ENCODE measurements around the gene ZBED5. TPM values are rescaled to one million over a fixed set of nuclear protein-coding genes. Genes with fewer than 3 reads are reported as not detected.
"Not testable (repeated sequence)": the region's sequence is repeated elsewhere in the genome, so short reads cannot be mapped to it uniquely, and the experiment has no call there.

The ZBED5 gene
- total RNA-seq, 1 donor from 2014 or later = 7.8 TPM

DNA sequence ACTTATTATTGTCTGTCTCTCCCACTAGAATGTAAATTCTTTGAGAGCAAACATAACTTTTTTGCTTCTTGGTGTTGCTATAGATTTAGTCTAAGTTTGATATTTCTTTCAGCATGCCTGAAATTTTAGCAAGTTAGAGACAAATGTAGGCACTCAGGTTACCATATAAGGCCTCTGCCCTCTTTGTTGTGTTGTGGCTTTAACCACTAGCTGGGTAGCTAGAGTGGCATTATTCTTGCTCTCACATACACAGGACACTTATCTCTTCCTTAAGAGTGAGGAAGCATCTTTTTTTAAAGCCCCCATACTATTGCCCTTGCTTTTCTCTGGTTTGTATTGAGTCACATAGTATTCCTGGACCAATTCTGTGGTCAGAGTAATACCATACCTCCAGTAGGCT, 11.2 kb downstream of the ZBED5 start:
- intact Hi-C loops (cut with DNase I) = no loop called here
- TF ChIP-seq, protein P1, sequence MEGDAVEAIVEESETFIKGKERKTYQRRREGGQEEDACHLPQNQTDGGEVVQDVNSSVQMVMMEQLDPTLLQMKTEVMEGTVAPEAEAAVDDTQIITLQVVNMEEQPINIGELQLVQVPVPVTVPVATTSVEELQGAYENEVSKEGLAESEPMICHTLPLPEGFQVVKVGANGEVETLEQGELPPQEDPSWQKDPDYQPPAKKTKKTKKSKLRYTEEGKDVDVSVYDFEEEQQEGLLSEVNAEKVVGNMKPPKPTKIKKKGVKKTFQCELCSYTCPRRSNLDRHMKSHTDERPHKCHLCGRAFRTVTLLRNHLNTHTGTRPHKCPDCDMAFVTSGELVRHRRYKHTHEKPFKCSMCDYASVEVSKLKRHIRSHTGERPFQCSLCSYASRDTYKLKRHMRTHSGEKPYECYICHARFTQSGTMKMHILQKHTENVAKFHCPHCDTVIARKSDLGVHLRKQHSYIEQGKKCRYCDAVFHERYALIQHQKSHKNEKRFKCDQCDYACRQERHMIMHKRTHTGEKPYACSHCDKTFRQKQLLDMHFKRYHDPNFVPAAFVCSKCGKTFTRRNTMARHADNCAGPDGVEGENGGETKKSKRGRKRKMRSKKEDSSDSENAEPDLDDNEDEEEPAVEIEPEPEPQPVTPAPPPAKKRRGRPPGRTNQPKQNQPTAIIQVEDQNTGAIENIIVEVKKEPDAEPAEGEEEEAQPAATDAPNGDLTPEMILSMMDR (IDR thresholded peaks at IDR 0.05) = no peak

DNA sequence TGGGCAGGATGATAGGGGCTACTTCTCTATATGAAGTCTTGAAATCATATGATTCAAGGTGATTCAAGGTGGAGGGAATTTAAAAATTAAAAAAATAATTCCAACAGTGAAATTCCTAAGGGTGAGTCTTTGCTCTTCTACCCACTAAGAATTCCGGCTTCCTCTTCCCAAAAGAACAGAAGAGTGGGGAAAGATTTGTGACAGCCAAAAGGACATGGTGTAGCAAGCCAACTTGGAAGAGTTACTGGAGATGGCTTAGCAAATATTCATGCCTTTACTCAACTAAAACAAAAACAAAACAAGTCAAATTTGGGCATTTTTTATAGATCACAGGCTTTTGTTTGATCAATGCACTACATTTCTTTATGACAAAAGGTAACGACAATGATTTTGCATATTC, 12.3 kb downstream of the ZBED5 start:
- DNase-seq (ENCODE audit: low spot score in 2 of 2) = no peak
- Histone ChIP-seq H3K4me1 (peaks cover 0 to 4% of the 10 kb centered on the region in 2 donors), H3K9me3 (no peaks in the 10 kb centered on the region), H3K36me3 (no peaks in the 10 kb centered on the region), H3K4me3 (no peak overlapping the region), H3K27me3 (no peaks in the 10 kb centered on the region), H3K27ac (no peak overlapping the region)
- TF ChIP-seq, protein P1 (IDR thresholded peaks at IDR 0.05) = no peak
- intact Hi-C loops (cut with DNase I) = no loop called here

More for the DNA sequence above, 11.2 kb downstream of the ZBED5 start:
- H3K4me3 ChIP-seq = no peak overlapping the region
- H3K9me3 ChIP-seq = no peaks in the 10 kb centered on the region
- H3K27ac ChIP-seq = no peak overlapping the region
- H3K36me3 ChIP-seq = peaks cover 0 to 3% of the 10 kb centered on the region in 2 donors
- no peak for DNase-seq (ENCODE audit: low spot score in 2 of 2)
- peaks cover 0 to 4% of the 10 kb centered on the region in 2 donors for H3K4me1 ChIP-seq
- no peaks in the 10 kb centered on the region for H3K27me3 ChIP-seq

DNA sequence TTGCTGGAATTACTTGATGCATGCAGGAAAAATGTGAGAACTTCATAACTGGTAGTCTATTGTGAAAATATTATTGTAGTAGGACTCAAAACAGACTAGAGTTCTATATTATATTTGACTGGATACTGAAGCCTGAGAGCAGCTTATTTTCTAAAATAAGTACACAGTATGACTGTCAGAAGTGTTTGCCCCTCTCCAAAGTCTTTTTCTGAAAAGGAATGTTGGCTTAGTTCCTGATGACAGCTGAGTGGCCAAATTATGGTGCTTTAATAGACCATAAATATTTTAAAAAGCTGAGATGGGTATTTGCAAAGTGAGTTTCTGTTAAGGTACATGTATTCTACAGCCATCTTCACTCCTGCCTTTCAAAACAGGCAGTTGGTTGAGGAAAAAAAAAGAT, 13.1 kb downstream of the ZBED5 start:
- intact Hi-C loops (cut with DNase I) = no loop called here
- no peak for DNase-seq (ENCODE audit: low spot score in 2 of 2)
- H3K36me3 ChIP-seq = no peaks in the 10 kb centered on the region
- H3K27me3 ChIP-seq = no peaks in the 10 kb centered on the region
- TF ChIP-seq, protein P1 (IDR thresholded peaks at IDR 0.05) = no peak
- H3K4me3 ChIP-seq = no peak overlapping the region
- H3K9me3 ChIP-seq = no peaks in the 10 kb centered on the region
- H3K27ac ChIP-seq = peak overlapping the region in 1 of 2 donors; percentile 6
- H3K4me1 ChIP-seq = peaks cover 0 to 4% of the 10 kb centered on the region in 2 donors

DNA sequence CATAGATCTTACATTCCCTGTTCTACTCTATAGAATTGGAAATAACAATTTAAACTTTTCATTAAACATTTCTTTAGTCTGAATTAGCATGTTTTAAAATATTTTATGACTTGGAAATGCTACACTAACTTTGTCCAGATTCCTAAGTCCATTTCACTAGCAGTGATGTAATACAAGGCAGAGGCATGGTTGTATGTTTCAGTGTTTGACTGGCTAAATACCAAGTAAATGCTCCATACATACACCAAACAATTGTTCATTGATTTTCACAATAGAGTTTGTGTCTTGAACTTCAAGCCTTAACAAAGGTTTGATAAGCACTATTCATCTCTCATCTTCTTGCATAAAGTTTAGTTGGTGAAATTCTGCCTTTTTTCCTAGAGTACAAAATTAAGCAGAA, 13.5 kb downstream of the ZBED5 start:
- H3K4me3 ChIP-seq = no peak overlapping the region

DNA sequence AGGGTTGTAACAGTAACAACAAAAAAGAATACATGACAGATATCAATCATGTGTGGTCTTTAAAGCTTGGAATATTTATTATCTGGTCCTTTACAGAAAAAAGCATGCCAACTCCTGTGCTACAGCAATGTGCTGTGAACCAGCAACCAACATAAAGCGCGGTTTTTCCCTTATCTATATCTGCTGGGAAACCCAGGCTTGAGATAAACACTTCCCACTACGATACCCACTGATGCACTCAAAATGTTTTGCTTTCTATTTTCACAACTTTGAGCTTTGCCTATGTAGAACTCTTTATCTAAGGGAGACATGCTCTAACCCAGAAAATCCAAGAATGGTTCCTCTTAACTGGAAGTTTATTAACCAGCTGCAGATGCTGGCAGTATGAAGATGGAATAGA, 19.0 kb downstream of the ZBED5 start:
- Histone ChIP-seq H3K4me3 (no peak overlapping the region), H3K27me3 (no peaks in the 10 kb centered on the region), H3K27ac (no peak overlapping the region), H3K4me1 (no peaks in the 10 kb centered on the region), H3K36me3 (no peaks in the 10 kb centered on the region), H3K9me3 (no peaks in the 10 kb centered on the region)
- DNase-seq (ENCODE audit: low spot score in 2 of 2) = no peak
- TF ChIP-seq, protein P1 (IDR thresholded peaks at IDR 0.05) = no peak
- intact Hi-C loops (cut with DNase I) = no loop called here

More for the DNA sequence above, 13.5 kb downstream of the ZBED5 start:
- Histone ChIP-seq H3K27ac (peak overlapping the region in 1 of 2 donors; percentile 6), H3K4me1 (peaks cover 0 to 4% of the 10 kb centered on the region in 2 donors), H3K27me3 (no peaks in the 10 kb centered on the region), H3K36me3 (no peaks in the 10 kb centered on the region), H3K9me3 (no peaks in the 10 kb centered on the region)
- TF ChIP-seq, protein P1 (IDR thresholded peaks at IDR 0.05) = no peak
- DNase-seq (ENCODE audit: low spot score in 2 of 2) = no peak
- intact Hi-C loops (cut with DNase I) = no loop called here

DNA sequence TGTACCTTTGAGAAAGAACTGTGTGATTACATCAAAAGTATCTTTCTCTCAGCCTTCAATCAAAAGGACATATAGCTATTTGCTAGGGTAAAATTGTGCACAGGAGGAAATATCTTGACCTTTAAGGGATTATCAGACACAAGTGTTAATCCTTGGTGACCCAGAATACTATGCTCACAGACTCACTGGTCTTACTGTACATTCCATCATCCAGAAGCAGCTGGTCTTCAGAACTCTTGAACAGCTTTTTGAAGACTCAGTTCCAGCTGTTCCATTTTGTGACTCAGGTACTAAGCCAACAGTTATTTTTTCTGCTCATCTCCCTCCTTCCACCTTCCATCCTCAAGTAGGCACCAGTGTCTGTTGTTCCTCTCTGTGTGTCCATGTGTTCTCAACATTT, 19.8 kb downstream of the ZBED5 start:
- Histone ChIP-seq H3K27me3 (no peaks in the 10 kb centered on the region), H3K36me3 (no peaks in the 10 kb centered on the region), H3K4me3 (no peak overlapping the region), H3K4me1 (no peaks in the 10 kb centered on the region), H3K27ac (no peak overlapping the region), H3K9me3 (no peaks in the 10 kb centered on the region)
- DNase-seq (ENCODE audit: low spot score in 2 of 2) = no peak
- TF ChIP-seq, protein P1 (IDR thresholded peaks at IDR 0.05) = no peak
- intact Hi-C loops (cut with DNase I) = no loop called here

DNA sequence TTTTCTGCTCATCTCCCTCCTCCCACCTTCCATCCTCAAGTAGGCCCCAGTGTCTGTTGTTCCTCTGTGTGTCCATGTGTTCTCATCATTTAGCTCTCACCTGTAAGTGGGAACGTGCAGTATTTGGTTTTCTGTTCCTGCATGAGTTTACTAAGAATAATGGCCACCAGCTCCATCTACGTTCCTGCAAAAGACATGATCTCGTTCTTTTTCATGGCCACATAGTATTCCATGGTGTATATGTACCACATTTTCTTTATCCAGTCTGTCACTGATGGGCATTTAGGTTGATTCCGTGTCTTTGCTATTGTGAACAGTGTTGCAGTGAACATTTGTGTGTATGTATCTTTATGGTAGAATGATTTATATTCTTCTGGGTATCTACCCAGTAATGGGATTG, 21.0 kb downstream of the ZBED5 start:
- H3K4me3 ChIP-seq; DNase-seq (ENCODE audit: low spot score in 2 of 2); H3K9me3 ChIP-seq; intact Hi-C loops (cut with DNase I); H3K27ac ChIP-seq; H3K36me3 ChIP-seq; H3K4me1 ChIP-seq; H3K27me3 ChIP-seq: not testable (repeated sequence)

Measured in ascending aorta (tissue), 2 donors.